Peyer's patch (tissue), 4 donors: ENCODE measurements around the gene MLLT1. TPM values are rescaled to one million over a fixed set of nuclear protein-coding genes. Genes with fewer than 3 reads are reported as not detected.
"Not testable (repeated sequence)": the region's sequence is repeated elsewhere in the genome, so short reads cannot be mapped to it uniquely, and the experiment has no call there.

Experiments used
- DNase-seq, 3 donors: peaks; one replicate each; pipeline ENCODE4 v3.0.0-alpha.2; 2017 to 2019
- H3K27ac ChIP-seq, 4 donors: fragments of 200-600 bp; sonication (generic); one replicate each; pipeline ENCODE4 v1.5.1; 2016 to 2019
- H3K27me3 ChIP-seq, 2 donors: fragments of 200-600 bp; sonication (generic); one replicate each; pipeline ENCODE4 v1.5.1; 2019
- H3K36me3 ChIP-seq, 3 donors: fragments of 200-600 bp; sonication (generic); one replicate each; pipeline ENCODE4 v1.5.1; 2016 to 2019
- H3K4me1 ChIP-seq, 4 donors: fragments of 200-600 bp; sonication (generic); one replicate each; pipeline ENCODE4 v1.5.1; 2016 to 2019
- H3K4me3 ChIP-seq, 4 donors: fragments of 200-600 bp; sonication (generic); 1 replicate in 3 of 4; 2 replicates in 1 of 4; pipeline ENCODE4 v1.5.1; 2016 to 2019; ENCODE audit warnings: mild to moderate bottlenecking in 1 of 4
- H3K9me3 ChIP-seq, 4 donors: fragments of 200-600 bp; sonication (generic); one replicate each; pipeline ENCODE4 v1.5.1; 2016 to 2019; ENCODE audit warnings: mild to moderate bottlenecking in 1 of 4
- CTCF ChIP-seq, 6 experiments: fragments of 450-650 bp in 4 of 6; fragments of 200-600 bp in 2 of 6; sonication (generic) in 1 of 6; IDR thresholded peaks; one replicate each; pipeline ENCODE4 v1.5.1; 2017 to 2019; ENCODE audit warnings: antibody characterized with exemption in 6 of 6, mild to moderate bottlenecking in 3 of 6, moderate library complexity in 1 of 6
- POLR2A ChIP-seq, 2 donors: fragments of 450-650 bp; IDR thresholded peaks; one replicate each; pipeline ENCODE4 v1.5.1; 2017; ENCODE audit warnings: antibody characterized with exemption in 2 of 2, mild to moderate bottlenecking in 2 of 2, moderate library complexity in 2 of 2
- total RNA-seq, 4 donors: library from RNA; depleted of rRNA; stranded (reverse); fragments of >200 nt; gene quantifications; one replicate each; pipeline ENCODE4 v1.1.0, GENCODE V29; 2016

Gene MLLT1
- total RNA-seq, 4 donors from 2014 or later, result 9.5 to 24.8 (median 19.3) TPM

GRCh38 chr19:6297202-6297601, 17.4 kb upstream of the MLLT1 start:
- no peak for DNase-seq
- TF ChIP-seq POLR2A (IDR thresholded peaks at IDR 0.05) (no peak), CTCF (IDR thresholded peaks at IDR 0.05) (no peak)
- no peaks in the 10 kb centered on the region for H3K36me3 ChIP-seq
- no peaks in the 10 kb centered on the region for H3K4me1 ChIP-seq
- H3K27me3 ChIP-seq, result no peaks in the 10 kb centered on the region
- no peak overlapping the region for H3K4me3 ChIP-seq
- no peak overlapping the region for H3K27ac ChIP-seq
- peaks cover 0 to 22% (median 10%) of the 10 kb centered on the region in 4 donors for H3K9me3 ChIP-seq

GRCh38 chr19:6292006-6292405, 12.2 kb upstream of the MLLT1 start:
- no peaks in the 10 kb centered on the region for H3K36me3 ChIP-seq
- H3K4me3 ChIP-seq, result no peak overlapping the region
- TF ChIP-seq CTCF (IDR thresholded peaks at IDR 0.05) (no peak), POLR2A (IDR thresholded peaks at IDR 0.05) (no peak)
- no peak overlapping the region for H3K27ac ChIP-seq
- no peak for DNase-seq
- H3K4me1 ChIP-seq, result no peaks in the 10 kb centered on the region
- H3K9me3 ChIP-seq, result peaks cover 0 to 59% (median 29%) of the 10 kb centered on the region in 4 donors
- no peaks in the 10 kb centered on the region for H3K27me3 ChIP-seq

- no peak for DNase-seq
- no peak overlapping the region for H3K27ac ChIP-seq
- no peaks in the 10 kb centered on the region for H3K4me1 ChIP-seq
- H3K27me3 ChIP-seq, result no peaks in the 10 kb centered on the region
- no peak for TF ChIP-seq POLR2A (IDR thresholded peaks at IDR 0.05)
- TF ChIP-seq CTCF (IDR thresholded peaks at IDR 0.05), result no peak
- H3K36me3 ChIP-seq, result no peaks in the 10 kb centered on the region
- H3K9me3 ChIP-seq, result peaks cover 0 to 65% (median 34%) of the 10 kb centered on the region in 4 donors
- no peak overlapping the region for H3K4me3 ChIP-seq
Measured at GRCh38 chr19:6288737-6289136, 9.0 kb upstream of the MLLT1 start.

GRCh38 chr19:6287269-6287885, 7.6 kb upstream of the MLLT1 start:
- no peak for DNase-seq
- TF ChIP-seq CTCF (IDR thresholded peaks at IDR 0.05), result no peak
- no peak for TF ChIP-seq POLR2A (IDR thresholded peaks at IDR 0.05)
- H3K27me3 ChIP-seq, result no peaks in the 10 kb centered on the region
- H3K36me3 ChIP-seq, result no peaks in the 10 kb centered on the region
- no peak overlapping the region for H3K4me3 ChIP-seq
- H3K4me1 ChIP-seq, result no peaks in the 10 kb centered on the region
- no peak overlapping the region for H3K27ac ChIP-seq
- peaks cover 0 to 53% (median 28%) of the 10 kb centered on the region in 4 donors for H3K9me3 ChIP-seq

- TF ChIP-seq CTCF (IDR thresholded peaks at IDR 0.05) (no peak), POLR2A (IDR thresholded peaks at IDR 0.05) (no peak)
- H3K4me3 ChIP-seq, result no peak overlapping the region
Measured at GRCh38 chr19:6286676-6287075, 6.9 kb upstream of the MLLT1 start.

GRCh38 chr19:6282393-6282792, 2.6 kb upstream of the MLLT1 start:
- H3K4me1 ChIP-seq, result peaks cover 0 to 17% (median 13%) of the 10 kb centered on the region in 4 donors
- not testable (repeated sequence) for H3K27ac ChIP-seq, H3K27me3 ChIP-seq, DNase-seq, H3K4me3 ChIP-seq, H3K36me3 ChIP-seq
- peaks cover 0 to 17% (median 9%) of the 10 kb centered on the region in 4 donors for H3K9me3 ChIP-seq

More at GRCh38 chr19:6286676-6287075, 6.9 kb upstream of the MLLT1 start:
- H3K27me3 ChIP-seq, result no peaks in the 10 kb centered on the region
- H3K36me3 ChIP-seq, result no peaks in the 10 kb centered on the region
- no peaks in the 10 kb centered on the region for H3K4me1 ChIP-seq
- no peak overlapping the region for H3K27ac ChIP-seq
- no peak for DNase-seq
- peaks cover 0 to 46% (median 24%) of the 10 kb centered on the region in 4 donors for H3K9me3 ChIP-seq
